NCI-H345 (cell line): ENCODE measurements around the gene BOC.

Experiments used
- DNase-seq: peaks from one replicate; lab custom pipeline; 2025; lab: John Stamatoyannopoulos, UW

Gene BOC

DNA sequence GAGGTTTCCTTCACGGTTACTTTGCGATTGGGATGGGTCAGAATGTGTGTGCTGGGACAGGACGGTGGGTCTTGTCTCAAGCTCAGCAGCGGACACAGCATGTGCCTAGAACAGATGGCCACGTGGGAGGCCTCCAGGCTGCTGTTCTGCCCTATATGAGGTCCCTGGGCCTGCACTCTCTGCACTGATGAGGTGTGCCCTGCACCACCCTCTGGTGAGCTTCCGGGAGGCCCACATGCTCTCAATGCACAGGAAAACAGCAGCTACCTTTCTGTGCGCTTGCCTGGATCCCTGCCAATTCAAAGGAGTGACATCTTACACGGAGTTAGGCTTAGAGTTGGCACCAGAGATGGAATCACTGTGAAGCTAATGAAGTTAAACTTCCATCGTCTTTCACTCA lies 59.8 kb downstream of the BOC start:
- DNase-seq: peak; percentile 66

DNA sequence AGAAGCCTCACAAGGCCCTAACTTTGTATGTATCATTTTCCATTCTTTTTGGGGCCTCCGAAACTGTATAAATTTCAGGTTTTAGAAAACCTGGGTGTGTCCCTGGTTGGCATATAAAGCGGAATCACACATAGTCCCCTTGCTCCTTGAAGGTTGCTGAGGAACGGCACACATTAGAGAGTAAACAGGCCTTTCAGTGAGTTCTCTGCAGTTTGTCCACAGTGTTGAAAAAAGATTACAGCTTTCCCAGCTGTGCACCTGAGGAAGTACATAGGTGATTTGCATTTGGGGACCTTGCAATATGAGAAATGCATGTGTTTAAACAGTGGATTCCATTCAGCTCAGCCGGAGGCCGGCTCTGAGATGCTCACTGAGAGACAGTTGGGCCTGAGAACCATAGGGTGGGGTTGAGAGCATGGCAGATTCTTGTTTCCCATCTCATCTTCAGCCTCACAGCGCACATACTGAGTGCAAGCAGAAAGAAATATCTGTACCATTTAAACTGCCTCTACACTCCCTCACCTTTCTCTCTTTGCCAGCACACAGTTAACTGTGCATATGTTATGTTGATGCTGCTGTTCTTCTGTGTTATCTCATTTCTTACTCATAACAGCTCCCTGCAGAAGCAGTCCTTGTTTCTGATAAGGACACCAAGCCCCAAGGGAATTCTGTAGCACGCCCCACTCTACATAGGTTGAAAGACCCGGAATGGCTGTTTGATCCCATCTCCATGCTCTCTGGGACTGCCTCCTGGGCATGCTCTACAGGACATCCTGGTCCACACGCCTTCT lies 60.4 kb downstream of the BOC start:
- DNase-seq: no peak

DNA sequence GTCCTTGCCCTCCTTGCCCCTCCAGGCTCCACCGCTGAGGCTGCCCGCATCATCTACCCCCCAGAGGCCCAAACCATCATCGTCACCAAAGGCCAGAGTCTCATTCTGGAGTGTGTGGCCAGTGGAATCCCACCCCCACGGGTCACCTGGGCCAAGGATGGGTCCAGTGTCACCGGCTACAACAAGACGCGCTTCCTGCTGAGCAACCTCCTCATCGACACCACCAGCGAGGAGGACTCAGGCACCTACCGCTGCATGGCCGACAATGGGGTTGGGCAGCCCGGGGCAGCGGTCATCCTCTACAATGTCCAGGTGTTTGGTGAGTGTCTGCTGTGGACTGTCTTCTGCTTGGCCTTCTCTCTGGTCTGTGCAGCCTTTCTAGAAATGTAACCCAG lies 61.0 kb downstream of the BOC start:
- no peak for DNase-seq

DNA sequence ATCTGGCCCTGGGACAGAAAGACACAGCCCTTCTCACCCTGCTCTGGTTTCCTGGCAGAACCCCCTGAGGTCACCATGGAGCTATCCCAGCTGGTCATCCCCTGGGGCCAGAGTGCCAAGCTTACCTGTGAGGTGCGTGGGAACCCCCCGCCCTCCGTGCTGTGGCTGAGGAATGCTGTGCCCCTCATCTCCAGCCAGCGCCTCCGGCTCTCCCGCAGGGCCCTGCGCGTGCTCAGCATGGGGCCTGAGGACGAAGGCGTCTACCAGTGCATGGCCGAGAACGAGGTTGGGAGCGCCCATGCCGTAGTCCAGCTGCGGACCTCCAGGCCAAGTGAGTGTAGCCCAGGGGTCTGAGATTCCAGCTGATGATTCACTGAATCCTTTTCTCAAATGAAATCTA lies 61.7 kb downstream of the BOC start:
- DNase-seq: no peak

DNA sequence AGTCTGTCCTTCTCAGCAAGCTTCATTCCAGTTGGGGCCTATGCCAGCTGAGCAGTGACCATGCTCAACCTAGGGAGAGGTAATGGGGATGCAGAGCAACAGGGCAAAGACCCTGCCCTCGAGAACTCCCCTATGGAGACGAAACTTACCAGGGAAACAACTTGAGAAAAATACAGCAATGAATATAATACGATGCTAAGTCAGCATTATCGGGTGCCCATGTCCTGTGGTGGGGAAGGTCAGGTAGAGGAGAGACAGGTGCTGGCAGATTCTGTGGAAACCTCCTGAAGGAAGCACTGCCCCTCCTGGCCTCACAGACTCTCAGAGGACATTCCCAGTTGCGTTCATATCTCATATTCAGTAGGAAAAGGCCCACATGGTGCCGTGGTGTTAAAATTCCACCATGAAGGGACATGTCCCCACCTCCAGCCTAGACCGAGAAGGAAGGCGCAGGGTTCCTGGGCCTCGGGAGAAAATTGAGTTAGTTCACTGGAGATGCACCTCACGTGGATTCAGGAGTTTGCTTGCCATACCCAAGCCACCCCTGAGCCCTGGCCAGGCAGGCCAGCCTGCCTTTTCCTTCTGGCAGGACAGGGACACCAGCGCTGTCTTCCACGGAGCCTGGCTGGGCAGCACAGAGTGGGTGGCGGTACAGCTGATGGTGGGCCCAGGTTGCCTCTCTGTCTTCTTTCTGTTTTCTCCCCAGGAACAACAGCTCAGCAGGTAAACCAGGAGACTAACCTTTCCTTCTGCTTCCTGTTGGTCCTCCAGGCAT lies 62.4 kb downstream of the BOC start:
- no peak for DNase-seq

DNA sequence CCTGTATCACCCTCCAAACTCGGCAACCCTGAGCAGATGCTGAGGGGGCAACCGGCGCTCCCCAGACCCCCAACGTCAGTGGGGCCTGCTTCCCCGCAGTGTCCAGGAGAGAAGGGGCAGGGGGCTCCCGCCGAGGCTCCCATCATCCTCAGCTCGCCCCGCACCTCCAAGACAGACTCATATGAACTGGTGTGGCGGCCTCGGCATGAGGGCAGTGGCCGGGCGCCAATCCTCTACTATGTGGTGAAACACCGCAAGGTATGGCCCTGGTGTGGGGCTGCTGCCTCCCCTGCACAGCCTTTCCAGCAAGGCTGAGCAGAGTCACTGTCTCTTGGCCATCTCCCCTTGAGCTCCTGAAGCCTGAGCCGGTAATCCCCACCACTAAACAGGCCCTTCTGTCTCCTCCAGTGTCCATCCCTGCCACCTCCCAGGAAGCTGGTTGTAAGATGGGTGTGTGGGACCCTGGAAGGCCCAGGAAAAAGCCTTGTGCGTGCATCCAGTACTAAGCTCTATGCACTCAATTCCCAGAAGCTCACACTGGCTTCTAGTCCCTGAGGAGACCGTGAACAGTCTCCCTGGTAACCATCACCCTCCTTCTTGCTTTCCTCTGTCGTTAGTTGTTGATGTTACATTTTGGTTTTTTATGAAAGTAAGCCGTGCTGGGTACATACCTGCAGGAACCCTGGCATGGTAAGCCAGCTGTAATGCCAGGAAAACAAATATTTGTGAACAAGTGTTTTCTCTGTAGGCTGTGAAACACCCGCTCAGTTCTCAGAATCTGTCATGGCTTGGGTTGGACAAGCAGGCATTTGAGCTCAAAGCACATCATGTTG lies 63.3 kb downstream of the BOC start:
- DNase-seq: no peak

DNA sequence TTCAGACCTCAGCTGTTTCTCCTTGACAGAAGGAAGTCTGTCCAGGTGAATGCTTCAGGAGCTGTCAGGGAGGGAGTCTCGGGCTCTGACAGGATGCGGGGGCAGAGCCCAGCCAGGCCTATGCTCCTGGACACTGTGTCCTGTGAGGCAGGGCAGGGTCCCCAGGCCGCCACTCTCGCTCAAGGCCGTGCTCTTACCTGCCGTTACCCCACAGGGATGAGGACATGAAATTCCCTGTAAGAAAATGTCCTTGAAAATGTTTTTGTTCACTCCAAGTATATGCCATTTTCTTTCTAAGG lies 63.9 kb downstream of the BOC start:
- no peak for DNase-seq

DNA sequence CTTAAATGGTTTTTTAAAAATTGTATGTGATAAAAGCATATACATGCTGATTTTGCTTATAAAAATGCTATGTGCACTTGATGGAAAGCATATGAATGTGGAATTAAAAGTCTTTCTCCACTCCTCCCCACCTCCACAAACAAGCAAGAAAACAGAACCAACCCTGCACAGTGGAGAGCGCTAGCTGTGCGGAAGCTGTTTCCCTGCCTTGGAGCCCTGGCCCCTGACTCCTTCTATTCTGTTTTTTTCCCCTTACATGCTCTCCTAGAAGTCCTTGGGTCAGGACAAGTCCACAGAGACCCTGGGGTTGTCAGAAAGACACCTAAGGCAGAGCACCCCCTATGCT lies 64.2 kb downstream of the BOC start:
- DNase-seq: no peak

DNA sequence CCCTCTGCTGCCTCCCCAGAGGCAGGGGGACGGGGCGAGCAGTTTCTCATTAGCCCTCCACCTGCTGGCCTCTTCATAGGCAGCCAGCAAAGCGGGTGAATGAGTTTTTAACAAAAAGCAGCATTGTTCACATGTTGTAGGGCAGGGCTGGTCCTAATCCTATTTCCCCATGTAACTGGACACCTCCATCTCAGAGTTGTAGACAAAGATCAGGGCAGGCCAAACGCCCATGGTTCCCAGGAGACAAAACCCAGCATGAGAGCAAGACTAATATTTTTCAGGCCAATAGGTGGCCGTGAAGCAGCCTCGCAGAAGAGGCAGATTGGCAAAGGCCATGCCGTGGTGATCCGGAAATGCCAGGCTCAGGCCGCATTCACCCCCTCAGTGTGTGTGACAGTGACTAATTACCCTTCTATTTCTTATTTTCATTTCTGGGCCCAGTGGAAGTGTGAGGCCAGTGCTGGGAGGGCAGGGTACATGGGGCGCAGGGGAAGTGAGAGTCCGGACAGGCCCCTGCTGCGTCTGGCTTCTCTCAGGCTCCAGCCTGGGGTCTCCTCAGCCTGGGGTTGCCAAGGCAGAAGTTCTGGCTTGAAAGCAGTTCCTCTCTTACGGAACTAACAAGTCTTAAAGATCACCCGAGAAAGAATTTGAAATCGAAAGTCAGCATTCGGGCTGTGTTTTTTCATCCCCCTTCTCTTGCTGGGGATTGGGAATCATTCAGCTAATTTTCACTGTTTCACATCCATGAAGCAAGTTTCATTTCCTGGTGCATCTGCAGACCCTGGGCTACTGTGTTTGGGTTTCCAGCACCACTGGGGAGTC lies 64.8 kb downstream of the BOC start:
- DNase-seq: peak; percentile 37

DNA sequence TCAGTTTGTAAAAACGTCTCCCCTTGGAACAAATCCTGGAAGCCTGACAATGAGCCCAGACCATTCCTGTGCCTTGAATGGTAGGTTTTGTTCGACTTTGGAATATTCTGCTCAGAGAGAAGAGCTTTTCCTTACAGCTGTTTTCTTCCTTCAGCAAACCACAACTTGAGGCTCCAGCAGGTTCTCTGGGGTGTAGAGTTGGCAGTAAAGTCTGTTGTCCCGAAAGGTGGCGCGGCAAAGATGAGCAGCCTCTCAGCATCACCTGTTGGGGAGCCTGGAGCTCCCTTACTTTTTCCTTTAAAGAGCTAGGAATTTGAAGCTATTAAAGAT lies 65.4 kb downstream of the BOC start:
- DNase-seq: no peak

DNA sequence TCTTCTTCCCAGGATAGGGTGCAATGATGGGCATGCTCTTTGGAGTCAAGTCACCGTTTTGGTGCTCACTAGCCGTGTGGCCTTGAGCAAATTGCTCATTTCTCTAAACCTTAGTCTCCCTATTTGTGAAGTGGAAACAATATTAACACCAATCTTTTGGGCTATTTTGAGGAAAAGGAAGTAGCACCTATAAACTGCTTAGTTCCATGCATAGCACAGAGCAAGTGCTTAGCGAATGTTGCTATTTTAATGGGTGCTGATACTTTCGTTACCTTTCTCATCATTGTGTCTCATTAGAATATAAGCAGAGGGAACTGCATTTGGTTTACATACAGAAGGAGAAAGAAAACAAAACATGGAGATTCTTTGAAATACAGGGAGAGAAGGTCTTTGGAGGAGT lies 66.1 kb downstream of the BOC start:
- no peak for DNase-seq

DNA sequence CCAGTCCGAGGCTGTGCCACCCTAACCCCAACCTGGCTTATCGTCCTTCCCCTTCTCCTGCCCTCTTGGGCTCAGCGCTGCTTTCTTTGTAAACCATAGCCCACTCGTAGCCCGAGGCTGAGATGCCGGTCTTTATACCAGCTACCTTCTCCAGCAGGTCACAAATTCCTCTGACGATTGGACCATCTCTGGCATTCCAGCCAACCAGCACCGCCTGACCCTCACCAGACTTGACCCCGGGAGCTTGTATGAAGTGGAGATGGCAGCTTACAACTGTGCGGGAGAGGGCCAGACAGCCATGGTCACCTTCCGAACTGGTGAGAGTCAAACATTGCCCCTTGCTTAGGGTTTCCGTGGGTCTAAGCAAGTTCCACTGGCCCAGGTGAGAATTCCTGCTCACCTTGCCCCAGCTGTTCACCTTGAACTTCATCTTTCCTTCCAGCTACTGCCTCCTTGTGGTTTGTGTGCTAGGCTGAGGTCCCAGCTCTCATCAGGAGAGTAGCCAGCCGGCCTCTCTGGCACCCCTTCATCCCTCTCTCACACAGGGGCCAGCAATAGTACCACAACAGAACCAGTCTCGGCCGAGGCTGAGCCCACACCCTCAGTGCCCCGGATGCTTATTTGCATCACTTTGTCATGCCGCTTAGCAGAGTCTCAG lies 66.7 kb downstream of the BOC start:
- DNase-seq: no peak

DNA sequence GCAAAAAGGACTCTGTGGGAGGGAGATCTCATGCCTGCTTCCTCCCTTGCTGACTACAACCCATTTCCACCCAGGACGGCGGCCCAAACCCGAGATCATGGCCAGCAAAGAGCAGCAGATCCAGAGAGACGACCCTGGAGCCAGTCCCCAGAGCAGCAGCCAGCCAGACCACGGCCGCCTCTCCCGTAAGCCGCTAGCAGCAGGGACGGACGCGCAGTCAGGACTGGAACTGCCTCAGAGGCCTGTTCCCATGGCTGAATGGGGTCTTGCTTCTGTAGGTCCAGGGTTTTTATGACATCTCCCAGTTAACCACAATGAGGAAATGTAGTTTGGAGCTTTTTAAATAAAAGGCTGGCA lies 67.2 kb downstream of the BOC start:
- no peak for DNase-seq

DNA sequence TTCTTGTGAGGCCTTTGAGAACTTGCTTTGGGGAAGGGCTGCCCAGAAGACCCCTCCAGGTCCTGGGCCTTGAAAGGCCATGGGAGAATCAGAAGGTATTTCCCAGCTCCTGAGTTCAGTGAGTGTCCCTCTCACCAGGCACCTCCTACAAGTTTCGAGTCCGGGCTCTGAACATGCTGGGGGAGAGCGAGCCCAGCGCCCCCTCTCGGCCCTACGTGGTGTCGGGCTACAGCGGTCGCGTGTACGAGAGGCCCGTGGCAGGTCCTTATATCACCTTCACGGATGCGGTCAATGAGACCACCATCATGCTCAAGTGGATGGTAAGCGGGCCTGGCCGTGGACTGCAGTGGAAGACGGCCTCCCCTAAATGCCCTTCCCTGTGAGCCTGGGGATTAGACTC lies 68.3 kb downstream of the BOC start:
- no peak for DNase-seq

DNA sequence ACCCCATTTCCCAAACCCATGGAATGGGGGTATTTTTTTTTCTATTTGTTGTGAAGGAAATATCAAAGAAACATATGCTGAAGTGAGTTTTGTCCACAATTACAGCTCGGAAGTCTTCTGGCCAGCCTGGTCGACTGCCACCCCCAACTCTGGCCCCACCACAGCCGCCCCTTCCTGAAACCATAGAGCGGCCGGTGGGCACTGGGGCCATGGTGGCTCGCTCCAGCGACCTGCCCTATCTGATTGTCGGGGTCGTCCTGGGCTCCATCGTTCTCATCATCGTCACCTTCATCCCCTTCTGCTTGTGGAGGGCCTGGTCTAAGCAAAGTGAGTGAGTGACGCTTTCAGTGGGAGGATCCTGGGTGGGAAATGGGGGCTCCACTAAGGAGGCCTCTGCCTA lies 71.9 kb downstream of the BOC start:
- DNase-seq: no peak

DNA sequence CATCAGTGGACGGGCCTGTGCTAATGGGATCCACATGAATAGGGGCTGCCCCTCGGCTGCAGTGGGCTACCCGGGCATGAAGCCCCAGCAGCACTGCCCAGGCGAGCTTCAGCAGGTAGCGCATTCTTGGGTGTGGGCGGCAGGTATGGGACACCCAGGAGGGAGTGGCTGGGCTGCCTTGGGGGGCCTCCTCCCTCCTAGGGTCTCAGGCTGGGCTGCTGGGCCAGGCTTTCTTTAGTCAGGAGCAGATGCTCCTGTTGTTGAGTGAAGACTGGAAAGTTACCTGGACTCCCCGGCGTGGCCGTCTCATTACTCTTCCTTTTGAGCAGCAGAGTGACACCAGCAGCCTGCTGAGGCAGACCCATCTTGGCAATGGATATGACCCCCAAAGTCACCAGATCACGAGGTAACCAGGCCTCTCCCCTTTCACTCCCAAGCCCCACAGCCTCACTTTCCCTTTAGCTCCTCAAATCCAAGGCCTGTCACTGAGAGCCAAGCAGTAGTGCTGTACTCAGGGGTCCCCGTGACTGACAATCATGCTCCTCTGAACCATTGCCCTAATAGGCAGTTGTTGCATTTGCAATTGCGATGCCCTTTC lies 73.2 kb downstream of the BOC start:
- DNase-seq: no peak

DNA sequence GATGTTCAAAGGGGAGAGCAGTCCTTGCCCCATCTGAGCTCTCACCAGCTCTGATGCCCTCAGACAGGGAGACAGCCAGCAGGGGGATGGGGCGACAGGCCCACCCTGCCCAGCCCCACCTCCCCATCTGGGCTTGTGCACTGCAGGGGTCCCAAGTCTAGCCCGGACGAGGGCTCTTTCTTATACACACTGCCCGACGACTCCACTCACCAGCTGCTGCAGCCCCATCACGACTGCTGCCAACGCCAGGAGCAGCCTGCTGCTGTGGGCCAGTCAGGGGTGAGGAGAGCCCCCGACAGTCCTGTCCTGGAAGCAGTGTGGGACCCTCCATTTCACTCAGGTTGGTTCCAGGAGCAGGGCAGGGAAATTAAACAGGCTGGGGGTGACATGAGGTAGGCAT lies 73.9 kb downstream of the BOC start:
- DNase-seq: no peak

DNA sequence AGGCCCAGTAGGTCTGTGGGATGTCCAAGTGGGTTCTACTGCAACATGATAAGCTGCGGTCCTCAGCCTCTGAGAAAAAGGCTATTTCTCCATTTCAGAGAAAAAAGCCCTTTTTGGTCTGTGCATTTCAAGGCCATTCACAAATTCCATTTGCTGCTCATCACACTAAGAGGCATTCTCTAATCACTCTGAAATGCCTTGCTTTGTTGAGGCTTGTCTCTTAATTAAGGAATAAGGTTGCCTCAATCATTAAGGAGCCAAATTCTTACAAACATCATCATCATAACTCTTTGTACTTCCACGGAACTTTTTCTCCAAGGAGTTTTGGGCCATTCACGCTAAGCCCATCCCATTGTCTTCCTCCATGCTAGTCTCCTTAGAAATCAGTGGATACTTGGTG lies 74.4 kb downstream of the BOC start:
- no peak for DNase-seq

DNA sequence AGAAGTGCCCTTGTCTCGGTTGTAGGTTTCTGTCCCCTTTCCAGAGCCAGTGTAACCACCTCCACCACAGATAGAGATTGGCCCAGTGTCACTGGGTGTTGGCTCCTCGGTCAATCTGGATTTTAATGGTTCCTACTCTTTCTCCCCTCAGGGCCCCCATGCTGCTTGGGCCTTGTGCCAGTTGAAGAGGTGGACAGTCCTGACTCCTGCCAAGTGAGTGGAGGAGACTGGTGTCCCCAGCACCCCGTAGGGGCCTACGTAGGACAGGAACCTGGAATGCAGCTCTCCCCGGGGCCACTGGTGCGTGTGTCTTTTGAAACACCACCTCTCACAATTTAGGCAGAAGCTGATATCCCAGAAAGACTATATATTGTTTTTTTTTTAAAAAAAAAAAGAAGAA lies 75.2 kb downstream of the BOC start:
- no peak for DNase-seq

DNA sequence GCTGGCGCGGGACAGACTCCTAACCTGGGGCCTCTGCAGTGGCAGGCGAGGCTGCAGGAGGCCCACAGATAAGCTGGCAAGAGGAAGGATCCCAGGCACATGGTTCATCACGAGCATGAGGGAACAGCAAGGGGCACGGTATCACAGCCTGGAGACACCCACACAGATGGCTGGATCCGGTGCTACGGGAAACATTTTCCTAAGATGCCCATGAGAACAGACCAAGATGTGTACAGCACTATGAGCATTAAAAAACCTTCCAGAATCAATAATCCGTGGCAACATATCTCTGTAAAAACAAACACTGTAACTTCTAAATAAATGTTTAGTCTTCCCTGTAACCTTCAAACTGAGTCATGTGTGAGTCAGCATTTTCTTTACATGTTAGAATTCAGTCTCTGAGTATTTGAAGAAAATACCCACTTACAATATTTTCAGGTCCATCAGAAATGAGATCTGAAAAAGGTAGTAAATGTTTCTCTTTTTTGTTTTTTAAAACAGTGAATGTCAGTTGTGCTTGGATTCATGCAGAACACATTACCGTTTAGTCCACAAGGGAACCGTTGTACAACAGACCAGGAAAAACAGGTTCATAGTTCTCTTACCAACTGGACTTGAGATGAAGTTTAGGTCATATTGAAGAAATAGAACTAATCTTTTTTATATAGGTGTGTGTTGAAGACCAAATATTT lies 75.9 kb downstream of the BOC start:
- no peak for DNase-seq
